ENCODE data around the gene PLCH2.

DNA sequence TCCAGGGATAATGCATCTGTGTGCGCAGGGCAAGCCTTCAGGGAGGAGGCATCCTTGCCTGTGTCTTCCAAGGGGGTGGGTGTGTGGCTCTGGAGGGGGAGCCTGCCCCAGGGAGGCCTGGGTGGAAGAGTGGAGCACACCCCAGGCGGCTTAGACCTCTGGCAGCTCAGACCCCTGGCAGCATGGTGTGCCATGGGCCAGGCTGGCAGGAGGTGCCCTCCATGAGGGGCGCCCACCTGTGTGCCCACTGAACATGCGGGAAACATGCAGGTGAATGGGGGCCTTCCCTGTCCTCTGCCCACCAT lies 51.4 kb downstream of the PLCH2 start:
- no peak for TF ChIP-seq POLR2A (IDR thresholded peaks at IDR 0.05)
- TF ChIP-seq CTCF (IDR thresholded peaks at IDR 0.05) = no peak
